ENCODE data around the gene ANO1. TPM values are rescaled to one million over a fixed set of nuclear protein-coding genes. Genes with fewer than 3 reads are reported as not detected.

ANO1 gene
- total and polyA plus RNA-seq, 2 donors (not counting 1 experiment from before 2014, with no cell fraction given) = not detected

- Histone ChIP-seq H3K79me2 (ENCODE audit: control insufficient read depth, insufficient read depth, low read length) (no peaks in the 10 kb centered on the region), H4K20me1 (ENCODE audit: control insufficient read depth, insufficient read depth, low read length, poor library complexity, severe bottlenecking) (no peaks in the 10 kb centered on the region), H3K9me3 (ENCODE audit: control extremely low read depth in 1 of 3, control insufficient read depth in 2 of 3, insufficient read depth in 1 of 3, low read length in 2 of 3) (no peaks in the 10 kb centered on the region), H2AFZ (ENCODE audit: insufficient read depth, low read depth, low read length, poor library complexity, severe bottlenecking) (no peak overlapping the region), H3K4me1 (ENCODE audit: control insufficient read depth in 2 of 2, insufficient read depth in 2 of 2, low read length in 2 of 2) (no peaks in the 10 kb centered on the region), H3K27ac (ENCODE audit: low read length in 2 of 2) (no peak overlapping the region), H3K36me3 (replicated peaks in 1 of 2; ENCODE audit: control extremely low read depth in 1 of 2, control insufficient read depth in 1 of 2, extremely low read depth in 1 of 2, insufficient read depth in 2 of 2, low read length in 1 of 2) (no peaks in the 10 kb centered on the region), H3K27me3 (replicated peaks in 1 of 4; ENCODE audit: control extremely low read depth in 1 of 4, control insufficient read depth in 3 of 4, insufficient read depth in 4 of 4, low read length in 3 of 4) (peaks cover 0 to 51% (median 10%) of the 10 kb centered on the region in 4 experiments), H3K4me2 (replicated peaks; ENCODE audit: low read depth, low read length, poor library complexity, severe bottlenecking) (no peak overlapping the region), H3K9ac (ENCODE audit: low read length) (no peak overlapping the region), H3K4me3 (ENCODE audit: control extremely low read depth in 1 of 5, extremely low read depth in 1 of 5, insufficient read depth in 1 of 5, low read depth in 2 of 5, low read length in 4 of 5) (no peak overlapping the region)
- 92% methylated on average over 8 of the region's 8 CpGs for WGBS (ENCODE audit: insufficient coverage)
- TF ChIP-seq EZH2 (IDR thresholded peaks at IDR 0.05; ENCODE audit: borderline replicate concordance, insufficient read depth, low read depth, low read length, poor library complexity, severe bottlenecking) = no peak
- TF ChIP-seq, protein P1, sequence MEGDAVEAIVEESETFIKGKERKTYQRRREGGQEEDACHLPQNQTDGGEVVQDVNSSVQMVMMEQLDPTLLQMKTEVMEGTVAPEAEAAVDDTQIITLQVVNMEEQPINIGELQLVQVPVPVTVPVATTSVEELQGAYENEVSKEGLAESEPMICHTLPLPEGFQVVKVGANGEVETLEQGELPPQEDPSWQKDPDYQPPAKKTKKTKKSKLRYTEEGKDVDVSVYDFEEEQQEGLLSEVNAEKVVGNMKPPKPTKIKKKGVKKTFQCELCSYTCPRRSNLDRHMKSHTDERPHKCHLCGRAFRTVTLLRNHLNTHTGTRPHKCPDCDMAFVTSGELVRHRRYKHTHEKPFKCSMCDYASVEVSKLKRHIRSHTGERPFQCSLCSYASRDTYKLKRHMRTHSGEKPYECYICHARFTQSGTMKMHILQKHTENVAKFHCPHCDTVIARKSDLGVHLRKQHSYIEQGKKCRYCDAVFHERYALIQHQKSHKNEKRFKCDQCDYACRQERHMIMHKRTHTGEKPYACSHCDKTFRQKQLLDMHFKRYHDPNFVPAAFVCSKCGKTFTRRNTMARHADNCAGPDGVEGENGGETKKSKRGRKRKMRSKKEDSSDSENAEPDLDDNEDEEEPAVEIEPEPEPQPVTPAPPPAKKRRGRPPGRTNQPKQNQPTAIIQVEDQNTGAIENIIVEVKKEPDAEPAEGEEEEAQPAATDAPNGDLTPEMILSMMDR (IDR thresholded peaks at IDR 0.05) = no peak
- CTCF ChIA-PET = no interaction called here
- POLR2A ChIA-PET = no interaction called here
- intact Hi-C loops (cut with micrococcal nuclease) = no loop called here
- H3K27me3 Mint-ChIP-seq = peaks cover 74% of the 10 kb centered on the region
- H3K9me3 Mint-ChIP-seq (ENCODE audit: insufficient read depth) = no peaks in the 10 kb centered on the region
- H3K27ac Mint-ChIP-seq = no peak overlapping the region
- ATAC-seq (ENCODE audit: low read depth) (no peak), DNase-seq (no peak)
- peaks cover 2% of the 10 kb centered on the region for H3K4me1 Mint-ChIP-seq
- no peak overlapping the region for H3K4me3 Mint-ChIP-seq
Observed at GRCh38 chr11:70074746-70075145, 3.4 kb upstream of the ANO1 start.

- Histone ChIP-seq H3K36me3 (replicated peaks in 1 of 2; ENCODE audit: control extremely low read depth in 1 of 2, control insufficient read depth in 1 of 2, extremely low read depth in 1 of 2, insufficient read depth in 2 of 2, low read length in 1 of 2) (no peaks in the 10 kb centered on the region), H3K9me3 (ENCODE audit: control extremely low read depth in 1 of 3, control insufficient read depth in 2 of 3, insufficient read depth in 1 of 3, low read length in 2 of 3) (no peaks in the 10 kb centered on the region), H4K20me1 (ENCODE audit: control insufficient read depth, insufficient read depth, low read length, poor library complexity, severe bottlenecking) (no peaks in the 10 kb centered on the region), H3K4me3 (ENCODE audit: control extremely low read depth in 1 of 5, extremely low read depth in 1 of 5, insufficient read depth in 1 of 5, low read depth in 2 of 5, low read length in 4 of 5) (no peak overlapping the region), H2AFZ (ENCODE audit: insufficient read depth, low read depth, low read length, poor library complexity, severe bottlenecking) (no peak overlapping the region), H3K79me2 (ENCODE audit: control insufficient read depth, insufficient read depth, low read length) (no peaks in the 10 kb centered on the region), H3K27me3 (replicated peaks in 1 of 4; ENCODE audit: control extremely low read depth in 1 of 4, control insufficient read depth in 3 of 4, insufficient read depth in 4 of 4, low read length in 3 of 4) (peaks cover 0 to 49% (median 10%) of the 10 kb centered on the region in 4 experiments), H3K4me2 (replicated peaks; ENCODE audit: low read depth, low read length, poor library complexity, severe bottlenecking) (no peak overlapping the region), H3K27ac (ENCODE audit: low read length in 2 of 2) (no peak overlapping the region), H3K4me1 (ENCODE audit: control insufficient read depth in 2 of 2, insufficient read depth in 2 of 2, low read length in 2 of 2) (no peaks in the 10 kb centered on the region), H3K9ac (ENCODE audit: low read length) (no peak overlapping the region)
- no peak for TF ChIP-seq EZH2 (IDR thresholded peaks at IDR 0.05; ENCODE audit: borderline replicate concordance, insufficient read depth, low read depth, low read length, poor library complexity, severe bottlenecking)
- TF ChIP-seq, protein P1 (IDR thresholded peaks at IDR 0.05) = no peak
- Mint-ChIP-seq H3K4me1 (peaks cover 2% of the 10 kb centered on the region), H3K9me3 (ENCODE audit: insufficient read depth) (no peaks in the 10 kb centered on the region), H3K27ac (no peak overlapping the region), H3K27me3 (peaks cover 70% of the 10 kb centered on the region), H3K4me3 (no peak overlapping the region)
- 94% methylated on average over 6 of the region's 8 CpGs for WGBS (ENCODE audit: insufficient coverage)
- intact Hi-C loops (cut with micrococcal nuclease) = no loop called here
- CTCF ChIA-PET = no interaction called here
- DNase-seq = no peak
- no peak for ATAC-seq (ENCODE audit: low read depth)
- POLR2A ChIA-PET = no interaction called here
Observed at GRCh38 chr11:70075836-70076235, 2.3 kb upstream of the ANO1 start.

Data from B cell (primary cell).